Left ventricle myocardium inferior (tissue), 1 donor: ENCODE measurements around the gene SLC6A12. TPM values are rescaled to one million over a fixed set of nuclear protein-coding genes. Genes with fewer than 3 reads are reported as not detected.

Source experiments
- DNase-seq: peaks from one replicate; pipeline ENCODE4 v3.0.0-alpha.2; 2020
- H3K27ac ChIP-seq: fragments of 200-600 bp; replicated peaks from 2 replicates; pipeline ENCODE4 v1.8.0; 2021
- H3K27me3 ChIP-seq: fragments of 200-600 bp; 2 replicates; pipeline ENCODE4 v1.8.0; 2021; ENCODE audit warnings: low read depth
- H3K36me3 ChIP-seq: fragments of 200-600 bp; 2 replicates; pipeline ENCODE4 v1.8.0; 2021
- H3K4me1 ChIP-seq: fragments of 200-600 bp; 2 replicates; pipeline ENCODE4 v1.8.0; 2021
- H3K4me3 ChIP-seq: fragments of 200-600 bp; 2 replicates; pipeline ENCODE4 v1.8.0; 2021; ENCODE audit warnings: mild to moderate bottlenecking, moderate library complexity
- H3K9me3 ChIP-seq: fragments of 200-600 bp; replicated peaks from 2 replicates; pipeline ENCODE4 v1.8.0; 2021
- CTCF ChIP-seq: fragments of 200-600 bp; IDR thresholded peaks from 2 replicates; pipeline ENCODE4 v1.8.0; 2021; ENCODE audit warnings: antibody characterized with exemption, mild to moderate bottlenecking, borderline replicate concordance
- intact Hi-C: fragments of 100-400 bp; cut with micrococcal nuclease; formaldehyde crosslinking; loops from one replicate; pipeline ENCODE4 v1.11.0; 2022
- total RNA-seq: library from RNA; stranded (reverse); fragmentation: NEBNext Ultra II Directional; extraction: Animal tissue kit (Norgen Biotek cat#: 25700); gene quantifications from one replicate; pipeline ENCODE4 v1.2.1, GENCODE V29; 2021
- donor health status: DM: no; HTN: yes; CAD: no; lungs with severe emphysema.

Gene SLC6A12
- total RNA-seq, 1 donor from 2014 or later, result 1.2 TPM

- Histone ChIP-seq H3K9me3 (no peaks in the 10 kb centered on the region), H3K27me3 (peaks cover 3% of the 10 kb centered on the region), H3K4me3 (no peak overlapping the region), H3K36me3 (no peaks in the 10 kb centered on the region), H3K4me1 (peaks cover 5% of the 10 kb centered on the region), H3K27ac (no peak overlapping the region)
- intact Hi-C loops, result no loop called here
- DNase-seq, result no peak
- no peak for TF ChIP-seq CTCF
Observed at GRCh38 chr12:161823-162222, 52.1 kb downstream of the SLC6A12 start.

GRCh38 chr12:160858-161257 lies 53.1 kb downstream of the SLC6A12 start:
- no peak for TF ChIP-seq CTCF
- no peaks in the 10 kb centered on the region for H3K4me1 ChIP-seq
- H3K27ac ChIP-seq, result no peak overlapping the region
- no peak for DNase-seq
- H3K36me3 ChIP-seq, result no peaks in the 10 kb centered on the region
- peaks cover 3% of the 10 kb centered on the region for H3K27me3 ChIP-seq
- intact Hi-C loops, result no loop called here
- no peaks in the 10 kb centered on the region for H3K9me3 ChIP-seq
- no peak overlapping the region for H3K4me3 ChIP-seq

GRCh38 chr12:159156-159782 lies 54.7 kb downstream of the SLC6A12 start:
- no peaks in the 10 kb centered on the region for H3K9me3 ChIP-seq
- DNase-seq, result no peak
- no peaks in the 10 kb centered on the region for H3K27me3 ChIP-seq
- H3K4me1 ChIP-seq, result no peaks in the 10 kb centered on the region
- H3K36me3 ChIP-seq, result no peaks in the 10 kb centered on the region
- intact Hi-C loops, result no loop called here
- no peak for TF ChIP-seq CTCF
- no peak overlapping the region for H3K27ac ChIP-seq
- no peak overlapping the region for H3K4me3 ChIP-seq

- Histone ChIP-seq H3K4me3 (no peak overlapping the region), H3K9me3 (no peaks in the 10 kb centered on the region), H3K36me3 (no peaks in the 10 kb centered on the region), H3K27me3 (no peaks in the 10 kb centered on the region), H3K27ac (no peak overlapping the region), H3K4me1 (no peaks in the 10 kb centered on the region)
- no peak for TF ChIP-seq CTCF
- intact Hi-C loops, result no loop called here
- no peak for DNase-seq
Observed at GRCh38 chr12:157644-158043, 56.3 kb downstream of the SLC6A12 start.

- Histone ChIP-seq H3K4me3 (no peak overlapping the region), H3K27me3 (peaks cover 7% of the 10 kb centered on the region), H3K27ac (no peak overlapping the region), H3K9me3 (no peaks in the 10 kb centered on the region), H3K36me3 (no peaks in the 10 kb centered on the region), H3K4me1 (no peaks in the 10 kb centered on the region)
- DNase-seq, result no peak
- intact Hi-C loops, result no loop called here
- TF ChIP-seq CTCF, result no peak
Observed at GRCh38 chr12:156945-157344, 57.0 kb downstream of the SLC6A12 start.
